Neural cell (in vitro differentiated cells): ENCODE results near the gene HEBP2. TPM values are rescaled to one million over a fixed set of nuclear protein-coding genes. Genes with fewer than 3 reads are reported as not detected.

ENCODE experiments used
- H2AFZ ChIP-seq: fragments of 200-600, 300-800 bp; sonication (generic), shearing (Covaris generic); 2 replicates; pipeline ENCODE4 v1.6.0; 2014; ENCODE audit warnings: low read depth, mild to moderate bottlenecking, antibody characterized with exemption, low read length, moderate library complexity
- H3F3A ChIP-seq: fragments of 200-600 bp; shearing (Covaris generic); 2 replicates; pipeline ENCODE4 v1.6.1; 2016; ENCODE audit warnings: mild to moderate bottlenecking, moderate library complexity, mixed read lengths, antibody characterized with exemption, low read length; ENCODE audit not compliant: insufficient read depth, poor library complexity, severe bottlenecking
- H3K27ac ChIP-seq: fragments of 200-600, 300-800 bp; sonication (generic), shearing (Covaris generic); 2 replicates; pipeline ENCODE4 v1.5.1; 2014; ENCODE audit warnings: mild to moderate bottlenecking, low read length, moderate library complexity
- H3K27me3 ChIP-seq: fragments of 300-800, 200-600 bp; sonication (generic), shearing (Covaris generic); 2 replicates; pipeline ENCODE4 v1.6.0; 2014; ENCODE audit warnings: mild to moderate bottlenecking, low read depth, low read length, moderate library complexity; ENCODE audit not compliant: insufficient read depth
- H3K36me3 ChIP-seq: fragments of 300-800, 200-600 bp; sonication (generic), shearing (Covaris generic); 2 replicates; pipeline ENCODE4 v1.5.1; 2014; ENCODE audit warnings: mild to moderate bottlenecking, antibody characterized with exemption, low read length, moderate library complexity; ENCODE audit not compliant: insufficient read depth
- H3K4me2 ChIP-seq: fragments of 300-800, 200-600 bp; sonication (generic), shearing (Covaris generic); 2 replicates; pipeline ENCODE4 v1.6.0; 2014; ENCODE audit warnings: mild to moderate bottlenecking, low read length
- H3K4me3 ChIP-seq: fragments of 300-800, 200-600 bp; sonication (generic), shearing (Covaris generic); 2 replicates; pipeline ENCODE4 v1.5.1; 2014; ENCODE audit warnings: mild to moderate bottlenecking, low read length, moderate library complexity
- H3K79me2 ChIP-seq: fragments of 200-600 bp; shearing (Covaris generic); replicated peaks from 2 replicates; pipeline ENCODE4 v1.6.0; 2014; ENCODE audit warnings: mild to moderate bottlenecking, low read length, moderate library complexity; ENCODE audit not compliant: insufficient read depth
- H3K9ac ChIP-seq: fragments of 300-800, 200-600 bp; sonication (generic), shearing (Covaris generic); 2 replicates; pipeline ENCODE4 v1.6.1; 2016; ENCODE audit warnings: mild to moderate bottlenecking, low read length, mixed read lengths
- H3K9me2 ChIP-seq: fragments of 200-600 bp; shearing (Covaris generic); 2 replicates; pipeline ENCODE4 v1.6.1; 2016; ENCODE audit warnings: mild to moderate bottlenecking, low read length, mixed read lengths; ENCODE audit not compliant: insufficient read depth
- H3K9me3 ChIP-seq: fragments of 200-600, 300-800 bp; sonication (generic), shearing (Covaris generic); 2 replicates; pipeline ENCODE4 v1.6.1; 2016; ENCODE audit warnings: mild to moderate bottlenecking, mixed run types, low read length, moderate library complexity, mixed read lengths
- H4K20me1 ChIP-seq: fragments of 200-600 bp; shearing (Covaris generic); 2 replicates; pipeline ENCODE4 v1.6.1; 2016; ENCODE audit warnings: mild to moderate bottlenecking, mixed run types; ENCODE audit not compliant: insufficient read depth
- EP300 ChIP-seq: fragments of 450-650 bp; conservative IDR thresholded peaks from 2 replicates; pipeline ENCODE4 v1.6.1; 2014; ENCODE audit warnings: antibody characterized with exemption, mild to moderate bottlenecking, moderate library complexity; ENCODE audit not compliant: poor library complexity, severe bottlenecking
- EZH2 ChIP-seq: fragments of 200-600, 300-800 bp; shearing (Covaris generic), sonication (generic); IDR thresholded peaks from 2 replicates; pipeline ENCODE4 v1.6.1; 2014; ENCODE audit warnings: antibody characterized with exemption, low read length, borderline replicate concordance, mild to moderate bottlenecking; ENCODE audit not compliant: insufficient read depth, poor library complexity, severe bottlenecking
- MXI1 ChIP-seq: fragments of 450-650 bp; conservative IDR thresholded peaks from 2 replicates; pipeline ENCODE4 v1.6.1; 2014; ENCODE audit warnings: antibody characterized with exemption, mild to moderate bottlenecking; ENCODE audit not compliant: poor library complexity, severe bottlenecking
- POLR2AphosphoS5 ChIP-seq: IDR thresholded peaks from 2 replicates; pipeline ENCODE4 v1.6.1; 2012
- RAD21 ChIP-seq: fragments of 450-650 bp; conservative IDR thresholded peaks from 2 replicates; pipeline ENCODE4 v1.6.1; 2014; ENCODE audit warnings: antibody characterized with exemption, mild to moderate bottlenecking, moderate library complexity
- SMC3 ChIP-seq: fragments of 450-650 bp; conservative IDR thresholded peaks from 2 replicates; pipeline ENCODE4 v1.6.1; 2014; ENCODE audit warnings: antibody characterized with exemption, mild to moderate bottlenecking, moderate library complexity; ENCODE audit not compliant: poor library complexity
- TAF1 ChIP-seq: IDR thresholded peaks from 2 replicates; pipeline ENCODE4 v1.6.1; 2012; ENCODE audit warnings: low read depth
- polyA plus RNA-seq: library from polyadenylated mRNA; depleted of rRNA; stranded (reverse); fragments of >200 nt; gene quantifications from 2 replicates; pipeline ENCODE4 v1.2.3, GENCODE V29; 2014
- TF ChIP-seq, protein P1 (sequence below): fragments of 450-650 bp; IDR thresholded peaks from 2 replicates; pipeline ENCODE4 v1.5.1; 2014; ENCODE audit warnings: antibody characterized with exemption, mild to moderate bottlenecking, moderate library complexity; ENCODE audit not compliant: poor library complexity, severe bottlenecking
- TF ChIP-seq, protein P2 (sequence below): IDR thresholded peaks from 2 replicates; pipeline ENCODE4 v1.6.1; 2012; ENCODE audit warnings: borderline replicate concordance

HEBP2 gene
- polyA plus RNA-seq, 1 donor from 2014 or later: 3.0 TPM

DNA sequence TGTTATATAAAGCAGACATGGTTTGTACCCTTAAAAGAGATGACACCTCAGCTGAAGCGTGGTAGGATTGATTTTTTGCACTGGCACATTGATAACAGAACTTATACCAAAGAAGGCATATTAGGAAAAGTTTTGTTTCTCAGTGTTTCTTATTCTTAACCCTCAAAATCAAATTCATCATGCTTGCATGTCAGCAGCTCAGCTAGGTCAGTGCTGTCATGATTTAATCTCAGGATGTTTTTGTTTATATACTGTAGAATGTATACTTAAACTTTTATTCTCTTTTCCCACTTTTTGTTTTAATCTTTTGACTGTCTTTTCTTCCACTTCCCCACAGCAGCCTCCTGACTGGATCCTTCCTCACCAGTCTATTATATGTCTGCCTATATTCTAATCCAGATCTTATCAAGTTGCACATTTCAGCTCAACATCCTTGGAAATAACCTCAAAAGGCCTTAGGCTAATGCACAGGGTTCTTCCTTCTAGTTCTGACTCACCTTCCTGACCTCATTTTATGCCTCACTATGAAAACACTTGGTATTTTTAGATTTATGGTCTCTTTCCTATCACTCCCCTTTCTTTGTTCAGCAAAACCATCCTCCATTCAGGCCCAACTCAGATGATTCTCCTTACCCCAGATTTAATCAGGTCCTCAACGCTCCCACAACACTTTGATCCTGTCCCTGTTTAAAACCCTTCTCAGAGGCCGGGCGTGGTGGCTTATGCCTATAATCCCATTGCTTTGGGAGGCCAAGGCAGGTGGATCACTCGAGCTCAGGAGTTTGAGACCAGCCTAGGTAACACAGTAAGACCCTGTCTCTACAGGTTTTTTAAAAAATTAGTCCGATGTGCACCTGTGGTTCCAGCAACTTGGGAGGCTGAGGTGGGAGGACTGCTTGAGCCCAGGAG is 7.2 kb downstream of the HEBP2 start:
- Histone ChIP-seq H2AFZ (no peak overlapping the region), H3K4me3 (no peak overlapping the region), H3K79me2 (no peaks in the 10 kb centered on the region), H3K9me2 (no peaks in the 10 kb centered on the region), H3K27ac (no peak overlapping the region), H3K36me3 (no peaks in the 10 kb centered on the region), H4K20me1 (no peaks in the 10 kb centered on the region), H3K4me2 (no peak overlapping the region), H3K27me3 (no peaks in the 10 kb centered on the region), H3K9me3 (no peaks in the 10 kb centered on the region), H3F3A (no peaks in the 10 kb centered on the region), H3K9ac (no peak overlapping the region)
- TF ChIP-seq, protein P1, sequence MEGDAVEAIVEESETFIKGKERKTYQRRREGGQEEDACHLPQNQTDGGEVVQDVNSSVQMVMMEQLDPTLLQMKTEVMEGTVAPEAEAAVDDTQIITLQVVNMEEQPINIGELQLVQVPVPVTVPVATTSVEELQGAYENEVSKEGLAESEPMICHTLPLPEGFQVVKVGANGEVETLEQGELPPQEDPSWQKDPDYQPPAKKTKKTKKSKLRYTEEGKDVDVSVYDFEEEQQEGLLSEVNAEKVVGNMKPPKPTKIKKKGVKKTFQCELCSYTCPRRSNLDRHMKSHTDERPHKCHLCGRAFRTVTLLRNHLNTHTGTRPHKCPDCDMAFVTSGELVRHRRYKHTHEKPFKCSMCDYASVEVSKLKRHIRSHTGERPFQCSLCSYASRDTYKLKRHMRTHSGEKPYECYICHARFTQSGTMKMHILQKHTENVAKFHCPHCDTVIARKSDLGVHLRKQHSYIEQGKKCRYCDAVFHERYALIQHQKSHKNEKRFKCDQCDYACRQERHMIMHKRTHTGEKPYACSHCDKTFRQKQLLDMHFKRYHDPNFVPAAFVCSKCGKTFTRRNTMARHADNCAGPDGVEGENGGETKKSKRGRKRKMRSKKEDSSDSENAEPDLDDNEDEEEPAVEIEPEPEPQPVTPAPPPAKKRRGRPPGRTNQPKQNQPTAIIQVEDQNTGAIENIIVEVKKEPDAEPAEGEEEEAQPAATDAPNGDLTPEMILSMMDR: no peak
- no peak for TF ChIP-seq RAD21
- TF ChIP-seq, protein P2, sequence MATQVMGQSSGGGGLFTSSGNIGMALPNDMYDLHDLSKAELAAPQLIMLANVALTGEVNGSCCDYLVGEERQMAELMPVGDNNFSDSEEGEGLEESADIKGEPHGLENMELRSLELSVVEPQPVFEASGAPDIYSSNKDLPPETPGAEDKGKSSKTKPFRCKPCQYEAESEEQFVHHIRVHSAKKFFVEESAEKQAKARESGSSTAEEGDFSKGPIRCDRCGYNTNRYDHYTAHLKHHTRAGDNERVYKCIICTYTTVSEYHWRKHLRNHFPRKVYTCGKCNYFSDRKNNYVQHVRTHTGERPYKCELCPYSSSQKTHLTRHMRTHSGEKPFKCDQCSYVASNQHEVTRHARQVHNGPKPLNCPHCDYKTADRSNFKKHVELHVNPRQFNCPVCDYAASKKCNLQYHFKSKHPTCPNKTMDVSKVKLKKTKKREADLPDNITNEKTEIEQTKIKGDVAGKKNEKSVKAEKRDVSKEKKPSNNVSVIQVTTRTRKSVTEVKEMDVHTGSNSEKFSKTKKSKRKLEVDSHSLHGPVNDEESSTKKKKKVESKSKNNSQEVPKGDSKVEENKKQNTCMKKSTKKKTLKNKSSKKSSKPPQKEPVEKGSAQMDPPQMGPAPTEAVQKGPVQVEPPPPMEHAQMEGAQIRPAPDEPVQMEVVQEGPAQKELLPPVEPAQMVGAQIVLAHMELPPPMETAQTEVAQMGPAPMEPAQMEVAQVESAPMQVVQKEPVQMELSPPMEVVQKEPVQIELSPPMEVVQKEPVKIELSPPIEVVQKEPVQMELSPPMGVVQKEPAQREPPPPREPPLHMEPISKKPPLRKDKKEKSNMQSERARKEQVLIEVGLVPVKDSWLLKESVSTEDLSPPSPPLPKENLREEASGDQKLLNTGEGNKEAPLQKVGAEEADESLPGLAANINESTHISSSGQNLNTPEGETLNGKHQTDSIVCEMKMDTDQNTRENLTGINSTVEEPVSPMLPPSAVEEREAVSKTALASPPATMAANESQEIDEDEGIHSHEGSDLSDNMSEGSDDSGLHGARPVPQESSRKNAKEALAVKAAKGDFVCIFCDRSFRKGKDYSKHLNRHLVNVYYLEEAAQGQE: no peak
- TF ChIP-seq EZH2: no peak
- TF ChIP-seq SMC3: no peak
- no peak for TF ChIP-seq EP300
- no peak for TF ChIP-seq MXI1
- no peak for TF ChIP-seq TAF1
- no peak for TF ChIP-seq POLR2AphosphoS5

DNA sequence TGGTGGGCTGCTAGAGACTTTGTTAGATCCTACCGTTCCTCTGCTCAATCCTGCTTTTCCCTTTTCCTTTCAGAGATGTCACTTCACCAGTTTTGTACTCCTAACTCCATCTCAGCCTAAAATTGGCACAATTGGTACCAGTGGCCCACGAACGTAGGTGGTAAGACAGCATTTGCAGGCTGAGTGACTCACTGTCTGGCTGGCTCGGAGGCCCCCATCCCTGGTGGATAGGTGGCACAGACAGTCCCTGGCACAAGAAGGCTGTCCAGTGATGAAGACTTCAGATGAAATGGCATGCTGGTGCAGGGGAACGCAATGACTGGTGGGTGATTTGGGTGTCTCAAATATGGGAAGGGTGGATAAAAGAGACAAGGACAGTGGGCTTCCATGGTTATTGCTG is 11.1 kb downstream of the HEBP2 start:
- H2AFZ ChIP-seq: no peak overlapping the region
- H3F3A ChIP-seq: no peaks in the 10 kb centered on the region
- H3K9me3 ChIP-seq: no peaks in the 10 kb centered on the region
- H3K9ac ChIP-seq: no peak overlapping the region
- H3K4me3 ChIP-seq: no peak overlapping the region
- H3K79me2 ChIP-seq: no peaks in the 10 kb centered on the region
- H3K4me2 ChIP-seq: no peak overlapping the region
- H3K36me3 ChIP-seq: no peaks in the 10 kb centered on the region
- no peak overlapping the region for H3K27ac ChIP-seq
- no peaks in the 10 kb centered on the region for H4K20me1 ChIP-seq
- H3K9me2 ChIP-seq: no peaks in the 10 kb centered on the region
- no peaks in the 10 kb centered on the region for H3K27me3 ChIP-seq
- TF ChIP-seq SMC3: no peak
- TF ChIP-seq, protein P2: no peak
- TF ChIP-seq, protein P1: no peak
- TF ChIP-seq EZH2: no peak
- TF ChIP-seq MXI1: no peak
- no peak for TF ChIP-seq TAF1
- TF ChIP-seq POLR2AphosphoS5: no peak
- TF ChIP-seq RAD21: no peak
- no peak for TF ChIP-seq EP300
